HFF-Myc (cell line): ENCODE results near the gene LENG9.
A peak's percentile ranks its signal among the peaks of the same experiment; 100 is the strongest.

Source experiments
- DNase-seq: peaks from one replicate; pipeline ENCODE4 v3.0.0-alpha.2; 2011; ENCODE audit warnings: low read depth; ENCODE audit errors: extremely low read depth
- H3K4me3 ChIP-seq: replicated peaks from 2 replicates; pipeline ENCODE4 v1.5.1; 2011; ENCODE audit warnings: low read depth, mild to moderate bottlenecking, control low read depth, low read length
- CTCF ChIP-seq: IDR thresholded peaks from 2 replicates; pipeline ENCODE4 v1.5.1; 2012; ENCODE audit warnings: mild to moderate bottlenecking, low read depth, low read length, control low read depth; ENCODE audit errors: missing control alignments

LENG9 gene

DNA sequence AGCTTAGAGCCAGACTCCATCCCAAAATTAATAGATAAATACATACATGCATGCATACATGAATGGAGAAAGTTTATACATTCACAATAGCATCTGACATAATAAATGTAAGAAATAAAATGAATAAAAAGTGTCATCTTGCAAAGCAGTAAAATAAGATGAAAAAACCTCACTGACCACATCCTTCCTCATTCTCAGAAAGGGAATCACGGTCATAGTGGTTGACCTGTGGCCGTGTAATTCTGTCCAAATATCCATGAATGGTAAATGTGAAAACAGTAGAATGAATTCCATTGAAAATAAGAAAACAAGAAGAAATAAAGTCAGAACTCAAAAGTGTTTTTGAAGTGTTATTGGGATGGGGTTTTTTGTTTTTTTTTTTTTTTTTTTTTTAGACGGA is 19.3 kb upstream of the LENG9 start:
- no peak overlapping the region for H3K4me3 ChIP-seq
- no peak for DNase-seq
- TF ChIP-seq CTCF: no peak

DNA sequence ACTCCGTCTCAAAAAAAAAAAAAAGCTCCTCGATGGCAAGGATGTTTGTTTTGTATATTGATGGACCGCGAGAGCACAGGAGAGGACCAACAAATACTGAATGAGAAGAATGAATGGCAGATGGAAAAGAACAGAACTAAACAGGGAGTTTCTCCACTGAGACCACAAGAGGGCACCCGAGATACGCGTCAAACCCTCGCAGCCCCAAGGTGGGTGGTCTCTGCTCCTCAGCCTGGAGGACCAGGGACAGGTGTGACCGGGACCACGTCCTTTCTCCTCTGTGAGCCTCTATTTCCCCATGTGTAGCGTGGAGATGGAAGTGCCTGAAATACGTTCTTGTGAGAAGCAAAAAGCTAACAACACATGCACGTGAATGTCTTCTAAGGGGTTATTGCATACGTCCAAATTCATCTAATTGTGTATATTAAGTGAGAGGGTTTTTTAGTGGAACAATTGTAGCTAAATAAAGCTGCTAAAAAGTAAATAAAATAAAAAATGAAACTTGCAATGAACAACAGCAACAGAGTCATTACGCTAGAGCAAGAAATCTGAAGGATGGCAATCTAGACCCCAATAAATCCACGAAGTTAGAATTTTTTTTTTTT is 17.9 kb upstream of the LENG9 start:
- no peak overlapping the region for H3K4me3 ChIP-seq
- peak; percentile 78 for TF ChIP-seq CTCF
- no peak for DNase-seq

DNA sequence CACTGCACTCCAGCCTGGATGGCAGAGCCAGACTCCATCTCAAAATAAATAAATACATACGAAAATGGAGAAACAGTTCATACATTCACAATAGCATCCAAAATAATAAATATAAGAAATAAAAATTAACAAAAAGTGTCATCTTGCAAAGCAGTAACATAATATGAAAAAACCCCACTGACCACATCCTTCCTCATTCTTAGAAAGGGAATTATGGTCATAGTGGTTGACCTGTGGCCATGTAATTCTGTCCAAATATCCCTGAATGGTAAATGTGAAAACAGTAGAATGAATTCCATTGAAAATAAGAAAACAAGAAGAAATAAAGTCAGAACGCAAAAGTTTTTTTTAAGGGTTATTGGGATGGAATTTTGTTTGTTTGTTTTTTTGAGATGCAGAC is 16.5 kb upstream of the LENG9 start:
- no peak overlapping the region for H3K4me3 ChIP-seq
- TF ChIP-seq CTCF: no peak
- no peak for DNase-seq

- H3K4me3 ChIP-seq: no peak overlapping the region
- peak; percentile 70 for TF ChIP-seq CTCF
- no peak for DNase-seq
Observed at GRCh38 chr19:54478677-54479266, 15.2 kb upstream of the LENG9 start.

DNA sequence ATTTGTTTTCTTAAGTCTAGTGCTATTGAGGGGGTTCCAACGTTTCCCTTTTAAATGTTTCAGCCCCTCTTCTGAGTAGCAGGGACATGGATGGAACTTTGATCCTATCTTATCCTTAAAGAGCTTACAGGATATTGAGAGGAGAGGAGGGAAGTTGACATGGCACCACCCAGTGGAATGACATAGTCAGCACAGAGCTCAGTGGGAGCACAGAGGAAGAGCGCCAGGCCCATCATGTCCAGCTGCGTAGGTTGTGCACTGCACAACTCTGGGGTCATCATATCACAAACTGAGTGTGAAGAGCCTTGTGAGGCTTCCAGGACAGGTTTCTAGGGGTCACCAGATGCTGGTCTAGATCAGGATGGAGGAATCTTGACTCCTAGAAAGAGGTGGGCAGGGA is 14.1 kb upstream of the LENG9 start:
- H3K4me3 ChIP-seq: no peak overlapping the region
- no peak for DNase-seq
- peak; percentile 11 for TF ChIP-seq CTCF

GRCh38 chr19:54475706-54476105 is 12.1 kb upstream of the LENG9 start:
- H3K4me3 ChIP-seq: no peak overlapping the region
- no peak for TF ChIP-seq CTCF
- no peak for DNase-seq
